H1 (cell line): ENCODE data around the gene TFCP2. TPM values are rescaled to one million over a fixed set of nuclear protein-coding genes. Genes with fewer than 3 reads are reported as not detected.

Experiments
- ATF2 ChIP-seq: IDR thresholded peaks from 2 replicates; pipeline ENCODE4 v1.6.1; 2012; ENCODE audit warnings: low read length, inconsistent platforms
- FOSL1 ChIP-seq: IDR thresholded peaks from 2 replicates; pipeline ENCODE4 v1.6.1; 2011; ENCODE audit warnings: mild to moderate bottlenecking, low read depth, low read length, moderate library complexity; ENCODE audit not compliant: insufficient read depth
- SIX5 ChIP-seq: IDR thresholded peaks from 2 replicates; pipeline ENCODE4 v1.6.1; 2011; ENCODE audit warnings: mild to moderate bottlenecking, low read depth, low read length
- SP1 ChIP-seq: IDR thresholded peaks from 2 replicates; pipeline ENCODE4 v1.6.1; 2011; ENCODE audit warnings: low read depth, low read length
- ZNF274 ChIP-seq: IDR thresholded peaks from 2 replicates; pipeline ENCODE4 v1.7.0; 2012; ENCODE audit warnings: low read length, borderline replicate concordance; ENCODE audit errors: extremely low read depth
- polyA plus RNA-seq, 7 experiments: library from polyadenylated mRNA; depleted of rRNA in 3 of 7; stranded (reverse) in 5 of 7; unstranded in 2 of 7; fragments of >200 nt in 5 of 7; fragments of 200-250 nt in 2 of 7; gene quantifications; 1 replicate in 5 of 7; 2 replicates in 1 of 7; 4 replicates in 1 of 7; pipeline versions ENCODE4 v1.2.1 to v1.2.3, GENCODE V29; 2011 to 2013; ENCODE audit warnings: missing spikeins in 2 of 7, mixed read lengths in 2 of 7
- total RNA-seq: library from RNA; stranded (reverse); fragmentation: NEBNext Ultra II Directional; extraction: Animal tissue kit (Norgen Biotek cat#: 25700); gene quantifications from 2 replicates; pipeline ENCODE4 v1.2.1, GENCODE V29; 2021
- TF ChIP-seq, protein P1 (sequence below): IDR thresholded peaks from 2 replicates; pipeline ENCODE4 v1.6.1; 2011; ENCODE audit warnings: low read length, improper control_type of control experiment

Gene TFCP2
- total and polyA plus RNA-seq, 2 of the 8 experiments (the other 6 are each of a cell fraction or from before 2014, with no cell fraction given): 19.8 to 49.2 TPM

GRCh38 chr12:51075390-51075789, 97.5 kb downstream of the TFCP2 start (continued):
- TF ChIP-seq ATF2: no peak
- no peak for TF ChIP-seq ZNF274
- TF ChIP-seq SP1: no peak
- TF ChIP-seq SIX5: no peak
- no peak for TF ChIP-seq FOSL1
- TF ChIP-seq, protein P1, sequence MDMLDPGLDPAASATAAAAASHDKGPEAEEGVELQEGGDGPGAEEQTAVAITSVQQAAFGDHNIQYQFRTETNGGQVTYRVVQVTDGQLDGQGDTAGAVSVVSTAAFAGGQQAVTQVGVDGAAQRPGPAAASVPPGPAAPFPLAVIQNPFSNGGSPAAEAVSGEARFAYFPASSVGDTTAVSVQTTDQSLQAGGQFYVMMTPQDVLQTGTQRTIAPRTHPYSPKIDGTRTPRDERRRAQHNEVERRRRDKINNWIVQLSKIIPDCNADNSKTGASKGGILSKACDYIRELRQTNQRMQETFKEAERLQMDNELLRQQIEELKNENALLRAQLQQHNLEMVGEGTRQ: no peak
